Uterus (tissue), 2 donors: ENCODE measurements around the gene IRF8.

Experiments used
- POLR2A ChIP-seq, 2 donors: fragments of 450-650 bp; IDR thresholded peaks; one replicate each; pipeline ENCODE4 v1.6.1; 2016; ENCODE audit warnings: antibody characterized with exemption in 2 of 2, mild to moderate bottlenecking in 1 of 2, moderate library complexity in 1 of 2
- TF ChIP-seq, protein P1 (sequence below), 4 experiments: fragments of 200-600 bp in 2 of 4; fragments of 450-650 bp in 2 of 4; sonication (generic) in 2 of 4; IDR thresholded peaks; one replicate each; pipeline ENCODE4 v1.5.1; 2016 to 2019; ENCODE audit warnings: antibody characterized with exemption in 4 of 4, mild to moderate bottlenecking in 2 of 4, moderate library complexity in 1 of 4

- no peak for TF ChIP-seq POLR2A (IDR thresholded peaks at IDR 0.05)
- TF ChIP-seq, protein P1, sequence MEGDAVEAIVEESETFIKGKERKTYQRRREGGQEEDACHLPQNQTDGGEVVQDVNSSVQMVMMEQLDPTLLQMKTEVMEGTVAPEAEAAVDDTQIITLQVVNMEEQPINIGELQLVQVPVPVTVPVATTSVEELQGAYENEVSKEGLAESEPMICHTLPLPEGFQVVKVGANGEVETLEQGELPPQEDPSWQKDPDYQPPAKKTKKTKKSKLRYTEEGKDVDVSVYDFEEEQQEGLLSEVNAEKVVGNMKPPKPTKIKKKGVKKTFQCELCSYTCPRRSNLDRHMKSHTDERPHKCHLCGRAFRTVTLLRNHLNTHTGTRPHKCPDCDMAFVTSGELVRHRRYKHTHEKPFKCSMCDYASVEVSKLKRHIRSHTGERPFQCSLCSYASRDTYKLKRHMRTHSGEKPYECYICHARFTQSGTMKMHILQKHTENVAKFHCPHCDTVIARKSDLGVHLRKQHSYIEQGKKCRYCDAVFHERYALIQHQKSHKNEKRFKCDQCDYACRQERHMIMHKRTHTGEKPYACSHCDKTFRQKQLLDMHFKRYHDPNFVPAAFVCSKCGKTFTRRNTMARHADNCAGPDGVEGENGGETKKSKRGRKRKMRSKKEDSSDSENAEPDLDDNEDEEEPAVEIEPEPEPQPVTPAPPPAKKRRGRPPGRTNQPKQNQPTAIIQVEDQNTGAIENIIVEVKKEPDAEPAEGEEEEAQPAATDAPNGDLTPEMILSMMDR (IDR thresholded peaks at IDR 0.05), result no peak
Observed at GRCh38 chr16:85955566-85955965, 56.6 kb downstream of the IRF8 start.
